Kidney epithelial cell (primary cell): ENCODE results near the gene HS3ST4. TPM values are rescaled to one million over a fixed set of nuclear protein-coding genes. Genes with fewer than 3 reads are reported as not detected.
A peak's percentile ranks its signal among the peaks of the same experiment; 100 is the strongest.

Experiments
- DNase-seq: peaks from one replicate; pipeline ENCODE4 v3.0.0-alpha.2; 2010; ENCODE audit warnings: low read depth
- H3K27me3 ChIP-seq: 2 replicates; pipeline ENCODE4 v1.6.0; 2011; ENCODE audit warnings: low read length; ENCODE audit not compliant: control insufficient read depth, insufficient read depth
- H3K36me3 ChIP-seq: 2 replicates; pipeline ENCODE4 v1.5.1; 2011; ENCODE audit warnings: low read length; ENCODE audit not compliant: control insufficient read depth, insufficient read depth
- H3K4me3 ChIP-seq: 2 replicates; pipeline ENCODE4 v1.5.1; 2011; ENCODE audit warnings: low read depth, mild to moderate bottlenecking, control low read depth, low read length
- total RNA-seq: library from RNA; depleted of rRNA; stranded (reverse); fragments of >200 nt; gene quantifications from 2 replicates; pipeline ENCODE4 v1.2.3, GENCODE V29; 2015
- TF ChIP-seq, protein P1 (sequence below): IDR thresholded peaks from 2 replicates; pipeline ENCODE4 v1.5.1; 2011; ENCODE audit warnings: mild to moderate bottlenecking, moderate library complexity, low read length, control low read depth, inconsistent platforms; ENCODE audit not compliant: insufficient read depth, poor library complexity, severe bottlenecking

The HS3ST4 gene
- total RNA-seq, 1 donor from 2014 or later = 0.21 TPM

DNA sequence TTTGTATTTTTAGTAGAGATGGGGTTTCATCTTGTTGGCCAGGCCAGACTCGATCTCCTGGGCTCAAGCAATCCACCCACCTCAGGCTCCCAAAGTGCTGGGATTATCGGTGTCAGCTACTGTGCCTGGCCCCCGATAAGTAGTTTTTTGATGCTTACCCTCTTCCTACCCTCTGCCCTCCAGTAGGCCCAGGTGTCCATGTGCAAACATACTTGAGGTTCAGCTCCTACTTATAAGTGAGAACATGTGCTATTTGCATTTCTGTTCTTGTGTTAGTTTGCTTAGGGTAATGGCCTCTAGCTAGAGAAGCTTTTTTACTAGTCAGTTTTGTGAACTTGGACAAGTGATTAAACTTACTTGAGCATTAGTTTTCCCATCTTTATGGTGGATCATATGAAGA, 136.8 kb downstream of the HS3ST4 start:
- H3K36me3 ChIP-seq = no peaks in the 10 kb centered on the region
- H3K4me3 ChIP-seq = no peak overlapping the region
- no peaks in the 10 kb centered on the region for H3K27me3 ChIP-seq
- DNase-seq = no peak
- TF ChIP-seq, protein P1, sequence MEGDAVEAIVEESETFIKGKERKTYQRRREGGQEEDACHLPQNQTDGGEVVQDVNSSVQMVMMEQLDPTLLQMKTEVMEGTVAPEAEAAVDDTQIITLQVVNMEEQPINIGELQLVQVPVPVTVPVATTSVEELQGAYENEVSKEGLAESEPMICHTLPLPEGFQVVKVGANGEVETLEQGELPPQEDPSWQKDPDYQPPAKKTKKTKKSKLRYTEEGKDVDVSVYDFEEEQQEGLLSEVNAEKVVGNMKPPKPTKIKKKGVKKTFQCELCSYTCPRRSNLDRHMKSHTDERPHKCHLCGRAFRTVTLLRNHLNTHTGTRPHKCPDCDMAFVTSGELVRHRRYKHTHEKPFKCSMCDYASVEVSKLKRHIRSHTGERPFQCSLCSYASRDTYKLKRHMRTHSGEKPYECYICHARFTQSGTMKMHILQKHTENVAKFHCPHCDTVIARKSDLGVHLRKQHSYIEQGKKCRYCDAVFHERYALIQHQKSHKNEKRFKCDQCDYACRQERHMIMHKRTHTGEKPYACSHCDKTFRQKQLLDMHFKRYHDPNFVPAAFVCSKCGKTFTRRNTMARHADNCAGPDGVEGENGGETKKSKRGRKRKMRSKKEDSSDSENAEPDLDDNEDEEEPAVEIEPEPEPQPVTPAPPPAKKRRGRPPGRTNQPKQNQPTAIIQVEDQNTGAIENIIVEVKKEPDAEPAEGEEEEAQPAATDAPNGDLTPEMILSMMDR = no peak

DNA sequence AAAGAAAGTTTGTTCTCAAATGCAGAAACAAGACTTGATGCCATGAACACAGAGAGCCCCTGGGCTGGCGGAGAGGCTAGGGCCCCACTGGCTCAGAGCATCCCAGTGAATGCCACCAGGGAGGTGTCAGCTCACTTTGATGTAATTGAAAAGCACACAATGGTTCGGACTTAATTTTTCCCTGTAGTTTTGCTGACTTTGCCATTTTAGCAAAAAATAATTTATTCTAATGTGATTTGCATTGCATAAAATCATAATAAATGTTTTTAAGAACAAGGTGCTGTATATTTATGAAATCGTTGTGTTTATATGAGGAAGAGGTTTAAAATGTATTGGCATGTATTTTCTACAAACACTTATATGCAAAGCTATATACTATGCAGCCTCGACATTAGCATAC, 140.5 kb downstream of the HS3ST4 start:
- TF ChIP-seq, protein P1 = no peak
- Histone ChIP-seq H3K4me3 (no peak overlapping the region), H3K27me3 (no peaks in the 10 kb centered on the region), H3K36me3 (no peaks in the 10 kb centered on the region)
- DNase-seq = no peak

DNA sequence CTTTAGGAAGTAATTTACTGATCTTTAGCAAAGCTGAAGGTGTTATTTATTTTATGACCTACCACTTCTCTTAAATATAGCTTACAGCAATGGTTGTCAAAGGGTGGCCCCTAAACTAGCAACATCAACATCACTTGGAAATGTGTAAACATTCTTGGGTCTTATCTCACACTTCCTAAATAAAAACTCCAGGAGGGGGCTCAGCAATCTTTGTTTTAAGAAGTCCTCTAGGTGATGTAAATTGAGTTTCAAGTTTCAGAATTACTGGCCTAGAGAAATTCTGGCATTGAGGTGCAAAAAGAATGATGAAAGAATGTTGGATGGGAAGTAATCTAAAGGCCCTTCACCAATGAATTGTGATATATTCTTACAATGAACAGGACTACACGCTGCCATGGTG, 142.3 kb downstream of the HS3ST4 start:
- DNase-seq = no peak
- TF ChIP-seq, protein P1 = no peak
- no peaks in the 10 kb centered on the region for H3K27me3 ChIP-seq

DNA sequence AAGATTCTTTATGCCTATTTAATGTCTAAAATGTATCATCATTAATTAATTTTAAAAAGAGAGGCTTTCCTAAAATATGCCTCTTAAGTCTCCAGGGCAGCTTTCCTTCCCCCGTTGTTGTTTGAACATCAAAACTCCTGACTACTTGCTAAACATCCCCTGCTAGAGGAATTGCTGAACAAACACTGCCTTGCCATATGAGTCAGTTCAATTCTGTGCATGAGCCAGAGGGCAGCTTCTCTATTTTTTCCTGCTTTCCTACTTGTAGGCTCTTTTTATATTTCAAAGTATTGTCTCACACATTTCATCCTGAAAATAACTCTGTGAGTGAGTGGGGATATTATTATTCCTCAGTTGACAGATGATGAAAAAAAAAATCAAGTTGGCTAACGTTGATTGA, 143.4 kb downstream of the HS3ST4 start:
- Histone ChIP-seq H3K36me3 (no peaks in the 10 kb centered on the region), H3K27me3 (no peaks in the 10 kb centered on the region), H3K4me3 (no peak overlapping the region)
- TF ChIP-seq, protein P1 = no peak
- no peak for DNase-seq

More for the DNA sequence above, 142.3 kb downstream of the HS3ST4 start:
- no peaks in the 10 kb centered on the region for H3K36me3 ChIP-seq
- H3K4me3 ChIP-seq = no peak overlapping the region

DNA sequence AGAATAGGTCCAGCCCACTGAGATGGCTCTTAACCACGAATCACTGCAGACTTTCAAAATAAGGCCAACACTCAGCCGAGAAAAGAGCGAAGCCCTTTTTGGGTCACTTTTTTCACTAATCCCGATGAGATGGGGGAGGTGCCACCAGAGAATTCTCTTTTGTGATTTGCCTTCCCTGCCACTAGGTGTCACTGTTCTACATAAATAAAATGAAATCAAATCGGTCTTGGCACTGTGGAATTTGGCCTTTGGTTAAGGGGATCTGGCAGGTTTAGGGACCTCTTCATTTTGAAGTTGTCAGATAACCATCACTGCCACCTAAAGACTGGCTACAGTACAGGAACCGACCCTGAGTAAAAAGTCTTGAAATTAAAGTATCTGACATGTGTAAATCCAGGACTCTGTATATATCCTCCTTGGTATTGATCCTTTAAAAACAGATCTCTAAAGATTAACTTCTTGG, 147.0 kb downstream of the HS3ST4 start:
- H3K27me3 ChIP-seq = no peaks in the 10 kb centered on the region
- H3K36me3 ChIP-seq = no peaks in the 10 kb centered on the region
- H3K4me3 ChIP-seq = no peak overlapping the region
- peak; percentile 14 for DNase-seq
- TF ChIP-seq, protein P1 = peak; percentile 61

DNA sequence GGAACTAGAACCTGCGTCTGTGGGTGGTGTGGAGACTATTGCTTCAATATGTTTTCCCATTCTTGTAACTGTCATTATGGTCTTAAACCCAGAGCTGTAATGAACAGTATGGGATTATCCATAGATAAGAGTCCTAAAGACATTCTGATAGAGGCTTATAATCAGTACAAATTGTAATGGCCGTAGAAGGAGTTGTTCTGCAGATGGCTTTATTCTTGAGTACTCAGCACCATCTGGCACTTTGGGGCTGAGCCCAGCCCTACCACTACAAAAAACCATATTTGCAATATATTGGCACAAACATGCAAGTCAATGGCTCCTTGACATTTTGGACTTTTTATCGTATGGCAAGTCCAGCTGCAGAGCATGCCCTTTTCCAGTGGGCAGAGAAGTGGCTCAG, 150.0 kb downstream of the HS3ST4 start:
- H3K27me3 ChIP-seq = no peaks in the 10 kb centered on the region
- TF ChIP-seq, protein P1 = no peak
- H3K36me3 ChIP-seq = no peaks in the 10 kb centered on the region
- no peak overlapping the region for H3K4me3 ChIP-seq
- DNase-seq = no peak
